ENCODE measurements around the gene AXIN1. TPM values are rescaled to one million over a fixed set of nuclear protein-coding genes. Genes with fewer than 3 reads are reported as not detected.

The AXIN1 gene
- total and polyA plus RNA-seq, 9 of the 15 experiments (the other 6 are each of a cell fraction or from before 2014, with no cell fraction given): 0.42 to 58.0 (median 25.9) TPM

GRCh38 chr16:353404-354290 lies 1.1 kb upstream of the AXIN1 start (continued):
- no peak for TF ChIP-seq NELFE (IDR thresholded peaks at IDR 0.05; ENCODE audit: insufficient read depth, insufficient read length)
- TF ChIP-seq, protein P1, sequence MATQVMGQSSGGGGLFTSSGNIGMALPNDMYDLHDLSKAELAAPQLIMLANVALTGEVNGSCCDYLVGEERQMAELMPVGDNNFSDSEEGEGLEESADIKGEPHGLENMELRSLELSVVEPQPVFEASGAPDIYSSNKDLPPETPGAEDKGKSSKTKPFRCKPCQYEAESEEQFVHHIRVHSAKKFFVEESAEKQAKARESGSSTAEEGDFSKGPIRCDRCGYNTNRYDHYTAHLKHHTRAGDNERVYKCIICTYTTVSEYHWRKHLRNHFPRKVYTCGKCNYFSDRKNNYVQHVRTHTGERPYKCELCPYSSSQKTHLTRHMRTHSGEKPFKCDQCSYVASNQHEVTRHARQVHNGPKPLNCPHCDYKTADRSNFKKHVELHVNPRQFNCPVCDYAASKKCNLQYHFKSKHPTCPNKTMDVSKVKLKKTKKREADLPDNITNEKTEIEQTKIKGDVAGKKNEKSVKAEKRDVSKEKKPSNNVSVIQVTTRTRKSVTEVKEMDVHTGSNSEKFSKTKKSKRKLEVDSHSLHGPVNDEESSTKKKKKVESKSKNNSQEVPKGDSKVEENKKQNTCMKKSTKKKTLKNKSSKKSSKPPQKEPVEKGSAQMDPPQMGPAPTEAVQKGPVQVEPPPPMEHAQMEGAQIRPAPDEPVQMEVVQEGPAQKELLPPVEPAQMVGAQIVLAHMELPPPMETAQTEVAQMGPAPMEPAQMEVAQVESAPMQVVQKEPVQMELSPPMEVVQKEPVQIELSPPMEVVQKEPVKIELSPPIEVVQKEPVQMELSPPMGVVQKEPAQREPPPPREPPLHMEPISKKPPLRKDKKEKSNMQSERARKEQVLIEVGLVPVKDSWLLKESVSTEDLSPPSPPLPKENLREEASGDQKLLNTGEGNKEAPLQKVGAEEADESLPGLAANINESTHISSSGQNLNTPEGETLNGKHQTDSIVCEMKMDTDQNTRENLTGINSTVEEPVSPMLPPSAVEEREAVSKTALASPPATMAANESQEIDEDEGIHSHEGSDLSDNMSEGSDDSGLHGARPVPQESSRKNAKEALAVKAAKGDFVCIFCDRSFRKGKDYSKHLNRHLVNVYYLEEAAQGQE (IDR thresholded peaks at IDR 0.05; ENCODE audit: borderline replicate concordance): no peak
- TF ChIP-seq, protein P1 (CRISPR knock-in tag; IDR thresholded peaks at IDR 0.05; ENCODE audit: low read depth): no peak
- 0 out of 2 replicates have a peak, but pooled peaks have one; percentile 6 for TF ChIP-seq SUPT5H (IDR thresholded peaks at IDR 0.05)
- TF ChIP-seq CREB1 (IDR thresholded peaks at IDR 0.05): no peak
- 0 out of 2 replicates have a peak, but pooled peaks have one; percentile 32 for TF ChIP-seq CREB1 (CRISPR knock-in tag; IDR thresholded peaks at IDR 0.05)
- TF ChIP-seq EP300 (IDR thresholded peaks at IDR 0.05; ENCODE audit: low read length): no peak

Data from K562 (cell line).